H1 (cell line): ENCODE measurements around the gene NMT1. TPM values are rescaled to one million over a fixed set of nuclear protein-coding genes. Genes with fewer than 3 reads are reported as not detected.

Source experiments
- CTCF ChIA-PET: fragments of 300-600 bp; sonication (Branson Sonifier 250); formaldehyde crosslinking; loops from one replicate; lab custom pipeline; 2021; ENCODE audit not compliant: partially characterized antibody; lab: Charles Lee
- POLR2A ChIA-PET: fragments of 300-600 bp; sonication (Branson Sonifier 250); formaldehyde crosslinking; loops from one replicate; lab custom pipeline; 2021; ENCODE audit warnings: inconsistent platforms; ENCODE audit not compliant: partially characterized antibody; lab: Charles Lee
- DNase-seq, 2 experiments: peaks; one replicate each; pipeline versions ENCODE4 v3.0.0 to v3.0.0-alpha.2; 2010 to 2022; ENCODE audit warnings: low spot score in 2 of 2, low read depth in 1 of 2, mixed read lengths in 1 of 2
- FAIRE-seq: peaks from 2 replicates; lab custom pipeline; 2011; peaks lifted over from hg19 to GRCh38; lab: Jason Lieb, UNC
- H2AFZ ChIP-seq: 2 replicates; pipeline ENCODE4 v1.8.1; 2012; ENCODE audit warnings: low read length, inconsistent platforms
- H2AK5ac ChIP-seq: 2 replicates; pipeline ENCODE4 v1.6.1; 2013; ENCODE audit warnings: low read depth, low read length
- H2BK120ac ChIP-seq: replicated peaks from 2 replicates; pipeline ENCODE3; 2013; ENCODE audit warnings: low read depth, low read length, inconsistent platforms
- H2BK12ac ChIP-seq: 2 replicates; pipeline ENCODE4 v1.6.1; 2013; ENCODE audit warnings: low read depth, low read length
- H2BK15ac ChIP-seq: 2 replicates; pipeline ENCODE4 v1.6.1; 2013; ENCODE audit warnings: low read length
- H2BK20ac ChIP-seq: 2 replicates; pipeline ENCODE4 v1.6.1; 2013; ENCODE audit warnings: low read length
- H2BK5ac ChIP-seq: 2 replicates; pipeline ENCODE4 v1.6.1; 2013; ENCODE audit warnings: low read depth, low read length
- H3K14ac ChIP-seq: 2 replicates; pipeline ENCODE4 v1.6.1; 2013; ENCODE audit warnings: inconsistent platforms; ENCODE audit not compliant: insufficient read length
- H3K18ac ChIP-seq: 2 replicates; pipeline ENCODE4 v1.6.1; 2013; ENCODE audit warnings: low read length; ENCODE audit errors: extremely low read depth
- H3K23ac ChIP-seq: 2 replicates; pipeline ENCODE4 v1.6.1; 2013; ENCODE audit warnings: inconsistent platforms; ENCODE audit not compliant: insufficient read length
- H3K23me2 ChIP-seq: 2 replicates; pipeline ENCODE4 v1.6.1; 2013; ENCODE audit warnings: low read depth, low read length
- H3K27ac ChIP-seq: 2 replicates; pipeline ENCODE4 v1.6.1; 2011; ENCODE audit warnings: low read depth, low read length, inconsistent platforms
- H3K27me3 ChIP-seq, 4 experiments: replicated peaks in 1 of 4; 1 replicate in 1 of 4; 2 replicates in 3 of 4; pipeline versions ENCODE4 v1.6.1 to v1.8.1; 2011 to 2013; ENCODE audit warnings: low read length in 3 of 4, mild to moderate bottlenecking in 3 of 4, inconsistent platforms in 2 of 4, mixed read lengths in 2 of 4, moderate library complexity in 1 of 4; ENCODE audit not compliant: control insufficient read depth in 3 of 4, insufficient read depth in 3 of 4; ENCODE audit errors: extremely low read depth in 1 of 4
- H3K36me3 ChIP-seq, 4 experiments: 2 replicates each; pipeline versions ENCODE4 v1.6.1 to v1.8.1; 2011 to 2013; ENCODE audit warnings: mild to moderate bottlenecking in 4 of 4, low read length in 3 of 4, moderate library complexity in 2 of 4, control low read depth in 1 of 4, inconsistent platforms in 1 of 4; ENCODE audit not compliant: insufficient read depth in 4 of 4, control insufficient read depth in 2 of 4
- H3K4ac ChIP-seq: replicated peaks from 2 replicates; pipeline ENCODE3; 2013; ENCODE audit warnings: low read length, low read depth, mixed read lengths, inconsistent platforms; ENCODE audit not compliant: insufficient read length
- H3K4me1 ChIP-seq, 4 experiments: replicated peaks in 1 of 4; 1 replicate in 1 of 4; 2 replicates in 3 of 4; pipeline versions ENCODE4 v1.6.1 to v1.8.1; 2011 to 2013; ENCODE audit warnings: low read length in 3 of 4, inconsistent platforms in 2 of 4, mixed read lengths in 1 of 4; ENCODE audit not compliant: insufficient read depth in 4 of 4, control insufficient read depth in 3 of 4
- H3K4me2 ChIP-seq, 2 experiments: 2 replicates each; pipeline versions ENCODE4 v1.6.1 to v1.8.1; 2011 to 2013; ENCODE audit warnings: low read depth in 2 of 2, low read length in 2 of 2, control low read depth in 1 of 2, inconsistent platforms in 1 of 2, mild to moderate bottlenecking in 1 of 2; ENCODE audit not compliant: insufficient read depth in 1 of 2
- H3K4me3 ChIP-seq, 4 experiments: fragments of 200-600, 300-600 bp in 1 of 4; sonication (generic), shearing (Covaris generic), sonication (Bioruptor Twin) in 1 of 4; 2 replicates each; pipeline versions ENCODE4 v1.5.1 to v1.8.1; 2011 to 2016; ENCODE audit warnings: low read length in 4 of 4, low read depth in 3 of 4, control low read depth in 2 of 4, inconsistent platforms in 2 of 4, mild to moderate bottlenecking in 2 of 4, mixed read lengths in 1 of 4, moderate library complexity in 1 of 4; ENCODE audit not compliant: insufficient read depth in 2 of 4; ENCODE audit errors: extremely low read depth in 1 of 4
- H3K56ac ChIP-seq: replicated peaks from 2 replicates; pipeline ENCODE3; 2013; ENCODE audit warnings: low read depth, mild to moderate bottlenecking, mixed read lengths, low read length, inconsistent platforms; ENCODE audit not compliant: insufficient read length
- H3K79me1 ChIP-seq: 2 replicates; pipeline ENCODE4 v1.6.1; 2013; ENCODE audit warnings: low read depth, low read length, control low read depth
- H3K79me2 ChIP-seq, 2 experiments: 2 replicates each; pipeline versions ENCODE4 v1.6.1 to v1.8.1; 2012 to 2013; ENCODE audit warnings: low read length in 2 of 2, mild to moderate bottlenecking in 2 of 2, inconsistent platforms in 1 of 2; ENCODE audit not compliant: insufficient read depth in 2 of 2, control insufficient read depth in 1 of 2
- H3K9ac ChIP-seq, 4 experiments: replicated peaks in 1 of 4; 1 replicate in 1 of 4; 2 replicates in 3 of 4; pipeline versions ENCODE4 v1.6.1 to v1.8.1; 2011 to 2013; ENCODE audit warnings: low read depth in 3 of 4, low read length in 3 of 4, control low read depth in 2 of 4, mild to moderate bottlenecking in 2 of 4, moderate library complexity in 2 of 4, inconsistent platforms in 1 of 4; ENCODE audit errors: extremely low read depth in 1 of 4
- H3K9me3 ChIP-seq, 2 experiments: 2 replicates each; pipeline versions ENCODE4 v1.6.1 to v1.8.1; 2012 to 2013; ENCODE audit warnings: mild to moderate bottlenecking in 2 of 2, moderate library complexity in 2 of 2, control low read depth in 1 of 2, inconsistent platforms in 1 of 2, low read depth in 1 of 2, low read length in 1 of 2, mixed read lengths in 1 of 2; ENCODE audit not compliant: insufficient read depth in 2 of 2
- H4K20me1 ChIP-seq, 2 experiments: replicated peaks in 1 of 2; 2 replicates each; pipeline versions ENCODE3 to v1.8.1; 2011 to 2013; ENCODE audit warnings: inconsistent platforms in 2 of 2, low read length in 2 of 2, mild to moderate bottlenecking in 1 of 2; ENCODE audit not compliant: insufficient read depth in 2 of 2, control insufficient read depth in 1 of 2
- H4K5ac ChIP-seq: 2 replicates; pipeline ENCODE4 v1.6.1; 2013; ENCODE audit warnings: low read length, low read depth, mixed read lengths, inconsistent platforms; ENCODE audit not compliant: insufficient read length
- H4K8ac ChIP-seq: 2 replicates; pipeline ENCODE4 v1.8.0; 2013; ENCODE audit warnings: mild to moderate bottlenecking, moderate library complexity, low read length, inconsistent platforms; ENCODE audit not compliant: insufficient read depth; ENCODE audit errors: extremely low read depth
- H4K91ac ChIP-seq: replicated peaks from 2 replicates; pipeline ENCODE3; 2013; ENCODE audit warnings: low read length, mixed read lengths, inconsistent platforms; ENCODE audit not compliant: insufficient read length
- BRCA1 ChIP-seq: IDR thresholded peaks from 2 replicates; pipeline ENCODE4 v1.6.1; 2012; ENCODE audit warnings: low read depth, low read length, improper control_type of control experiment
- CHD2 ChIP-seq: IDR thresholded peaks from 2 replicates; pipeline ENCODE4 v1.6.1; 2012; ENCODE audit warnings: low read length, improper control_type of control experiment
- FOSL1 ChIP-seq: IDR thresholded peaks from 2 replicates; pipeline ENCODE4 v1.6.1; 2011; ENCODE audit warnings: mild to moderate bottlenecking, low read depth, low read length, moderate library complexity; ENCODE audit not compliant: insufficient read depth
- JUND ChIP-seq: IDR thresholded peaks from 2 replicates; pipeline ENCODE4 v1.6.1; 2011; ENCODE audit warnings: mild to moderate bottlenecking, improper control_type of control experiment, low read length
- POU5F1 ChIP-seq: IDR thresholded peaks from 2 replicates; pipeline ENCODE4 v1.6.1; 2011; ENCODE audit warnings: low read depth, mild to moderate bottlenecking, low read length, moderate library complexity
- RBBP5 ChIP-seq: IDR thresholded peaks from 2 replicates; pipeline ENCODE4 v1.7.1; 2012; ENCODE audit warnings: low read depth, mild to moderate bottlenecking, inconsistent platforms, low read length, moderate library complexity, borderline replicate concordance
- SIN3A ChIP-seq, 2 experiments: IDR thresholded peaks in 1 of 2; conservative IDR thresholded peaks in 1 of 2; 2 replicates each; pipeline ENCODE4 v1.6.1; 2011 to 2012; ENCODE audit warnings: low read length in 2 of 2, improper control_type of control experiment in 1 of 2, low read depth in 1 of 2, mild to moderate bottlenecking in 1 of 2
- SIRT6 ChIP-seq: IDR thresholded peaks from one replicate; pipeline ENCODE4 v1.7.1; 2012; ENCODE audit warnings: low read length, inconsistent platforms
- SIX5 ChIP-seq: IDR thresholded peaks from 2 replicates; pipeline ENCODE4 v1.6.1; 2011; ENCODE audit warnings: mild to moderate bottlenecking, low read depth, low read length
- SP1 ChIP-seq: IDR thresholded peaks from 2 replicates; pipeline ENCODE4 v1.6.1; 2011; ENCODE audit warnings: low read depth, low read length
- SP2 ChIP-seq: IDR thresholded peaks from 2 replicates; pipeline ENCODE4 v1.6.1; 2012; ENCODE audit warnings: mild to moderate bottlenecking, low read length, inconsistent platforms
- TCF12 ChIP-seq: IDR thresholded peaks from 2 replicates; pipeline ENCODE4 v1.6.1; 2011; ENCODE audit warnings: low read depth, mild to moderate bottlenecking, low read length
- USF2 ChIP-seq: IDR thresholded peaks from 2 replicates; pipeline ENCODE4 v1.6.1; 2011; ENCODE audit warnings: low read length, improper control_type of control experiment
- WGBS, 2 experiments: shearing (Covaris generic) in 1 of 2; methylation state at CpG; one replicate each; pipeline versions ENCODE4 v1.1.6 to v1.1.7; 2013 to 2015; ENCODE audit warnings: low lambda C conversion rate in 2 of 2, mixed read lengths in 2 of 2, inconsistent platforms in 1 of 2, low coverage in 1 of 2, missing lambda C conversion rate in 1 of 2; ENCODE audit not compliant: insufficient replicate concordance in 2 of 2, insufficient coverage in 1 of 2, insufficient read length in 1 of 2; ENCODE audit errors: extremely low coverage in 1 of 2, missing lambda C conversion rate in 1 of 2; 5-methylcytosine and 5-hydroxymethylcytosine counted together
- polyA plus RNA-seq, 7 experiments: library from polyadenylated mRNA; depleted of rRNA in 3 of 7; stranded (reverse) in 5 of 7; unstranded in 2 of 7; fragments of >200 nt in 5 of 7; fragments of 200-250 nt in 2 of 7; gene quantifications; 1 replicate in 5 of 7; 2 replicates in 1 of 7; 4 replicates in 1 of 7; pipeline versions ENCODE4 v1.2.1 to v1.2.3, GENCODE V29; 2011 to 2013; ENCODE audit warnings: missing spikeins in 2 of 7, mixed read lengths in 2 of 7
- total RNA-seq: library from RNA; stranded (reverse); fragmentation: NEBNext Ultra II Directional; extraction: Animal tissue kit (Norgen Biotek cat#: 25700); gene quantifications from 2 replicates; pipeline ENCODE4 v1.2.1, GENCODE V29; 2021

The NMT1 gene
- total and polyA plus RNA-seq, 2 of the 8 experiments (the other 6 are each of a cell fraction or from before 2014, with no cell fraction given): 42.9 to 149 TPM

DNA sequence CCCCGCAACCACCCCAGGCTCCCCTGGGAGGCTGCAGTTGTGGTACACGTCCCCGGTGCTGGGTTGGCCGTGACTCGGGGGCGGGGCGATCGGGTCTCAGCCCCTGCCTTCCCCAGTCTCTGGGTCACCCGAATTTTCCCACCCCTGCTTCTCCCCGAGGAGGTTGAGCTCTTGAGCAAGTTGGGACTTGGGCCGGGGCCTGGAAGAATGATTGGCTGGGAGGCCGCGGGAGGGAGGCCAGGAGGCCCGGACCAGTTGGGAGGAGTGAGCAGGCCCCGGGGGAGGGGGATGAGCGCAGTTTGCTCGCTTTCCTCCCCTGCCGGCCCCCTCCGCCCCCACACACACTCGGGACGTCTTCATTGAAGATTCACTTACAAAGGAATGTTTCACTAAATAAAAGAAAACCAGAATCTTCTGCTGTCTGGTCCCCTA lies 82.7 kb downstream of the NMT1 start:
- Histone ChIP-seq H3K27me3 (no peaks in the 10 kb centered on the region), H3K27ac (peak overlapping the region; percentile 1; the same call in 1 of the 2 replicates), H3K18ac (peak overlapping the region; percentile 78), H2BK12ac (0 out of 2 replicates have a peak overlapping the region, but pooled peaks have one; percentile 27), H2BK20ac (no peak overlapping the region), H3K36me3 (no peaks in the 10 kb centered on the region), H3K9ac (no peak overlapping the region), H3K23ac (no peak overlapping the region), H3K79me2 (no peaks in the 10 kb centered on the region), H3K9me3 (no peaks in the 10 kb centered on the region), H3K14ac (no peak overlapping the region), H4K91ac (peak overlapping the region; percentile 61), H3K23me2 (peaks cover 15% of the 10 kb centered on the region; the same call in 1 of the 2 replicates), H3K4me2 (peak overlapping the region; percentile 81), H2BK120ac (no peak overlapping the region), H2AFZ (no peak overlapping the region), H2BK5ac (peak overlapping the region; percentile 66; the same call in 1 of the 2 replicates), H2BK15ac (no peak overlapping the region; the same call in 1 of the 2 replicates), H4K5ac (no peak overlapping the region), H4K8ac (no peak overlapping the region), H2AK5ac (no peak overlapping the region), H3K4me1 (peaks cover 3 to 23% (median 19%) of the 10 kb centered on the region in 4 experiments), H3K79me1 (no peaks in the 10 kb centered on the region), H3K4me3 (peak overlapping the region; percentile 34 to 69 (median 52)), H3K56ac (no peak overlapping the region), H4K20me1 (no peaks in the 10 kb centered on the region), H3K4ac (no peak overlapping the region)
- FAIRE-seq (no peak), DNase-seq (no peak)
- POLR2A ChIA-PET: interaction anchor here (0.6 to 20.3 kb wide), 3 partner anchors 8 to 23 kb away, joined by 3 to 1076 read pairs (median 4); partner anchors contain the start of genes ACBD4 and HEXIM2
- CTCF ChIA-PET: interaction anchor here (0.5 to 3.6 kb wide), 7 partner anchors 9 to 87 kb away, joined by 3 to 29 read pairs (median 4); partner anchors contain the start of gene ACBD4
- 7% methylated on average over 19 of the region's 21 CpGs; no CpG with 5 or more reads in 1 of the 2 experiments for WGBS, 2 experiments
- TF ChIP-seq JUND: no peak
- no peak for TF ChIP-seq SIRT6
- TF ChIP-seq RBBP5: no peak; the same call in 1 of the 2 replicates
- TF ChIP-seq POU5F1: no peak
- TF ChIP-seq SIN3A (conservative IDR thresholded peaks at IDR 0.05 in 1 of 2, IDR thresholded peaks at IDR 0.05 in 1 of 2; ENCODE audit: low read depth in 1 of 2, low read length in 2 of 2): 0 out of 4 replicates have a peak, but pooled peaks of 1 of the 2 experiments have one; percentile 2
- TF ChIP-seq TCF12: no peak
- no peak for TF ChIP-seq BRCA1
- no peak for TF ChIP-seq SP1
- no peak for TF ChIP-seq CHD2
- no peak for TF ChIP-seq SP2
- TF ChIP-seq USF2: no peak
- no peak for TF ChIP-seq FOSL1
- no peak for TF ChIP-seq SIX5
